Adrenal gland (tissue), 5 donors: Measurements from ENCODE around the gene SPOCK1.

ENCODE experiments used
- CTCF ChIP-seq, 6 experiments: fragments of 450-650 bp in 4 of 6; fragments of 200-600 bp in 2 of 6; sonication (generic) in 1 of 6; IDR thresholded peaks; 1 replicate in 5 of 6; 2 replicates in 1 of 6; pipeline versions ENCODE4 v1.5.1 to v1.8.0; 2016 to 2021; ENCODE audit warnings: antibody characterized with exemption in 6 of 6, mild to moderate bottlenecking in 2 of 6, moderate library complexity in 1 of 6
- POLR2A ChIP-seq, 2 donors: fragments of 450-650 bp; IDR thresholded peaks; one replicate each; pipeline ENCODE4 v1.6.1; 2017; ENCODE audit warnings: antibody characterized with exemption in 2 of 2, mild to moderate bottlenecking in 2 of 2, moderate library complexity in 1 of 2
- donor health status: DM: no; HTN: no; CAD: no.

DNA sequence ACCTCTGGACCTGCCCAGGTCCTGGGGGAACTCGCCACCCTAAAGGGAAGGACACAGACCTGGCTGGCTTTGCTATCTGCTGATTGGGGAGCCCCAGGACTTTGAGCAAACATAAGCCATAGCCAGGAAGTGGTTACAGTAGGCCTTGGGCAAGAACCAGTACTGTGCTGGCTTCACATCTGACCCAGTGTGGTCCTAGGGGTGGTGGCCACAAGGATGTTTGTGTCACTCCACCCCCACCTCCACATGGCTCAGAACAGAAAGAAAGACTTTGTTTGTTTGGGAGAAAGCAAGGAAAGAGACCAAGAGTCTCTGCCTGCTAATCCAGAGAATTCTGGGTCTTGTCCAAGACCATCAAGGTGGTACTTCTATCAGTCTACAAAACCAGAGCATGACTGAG lies 334.2 kb downstream of the SPOCK1 start:
- TF ChIP-seq CTCF (IDR thresholded peaks at IDR 0.05) (no peak), POLR2A (IDR thresholded peaks at IDR 0.05) (no peak)
